Heart right ventricle (tissue), 16 donors: ENCODE data around the gene OGFOD3. TPM values are rescaled to one million over a fixed set of nuclear protein-coding genes. Genes with fewer than 3 reads are reported as not detected.
A peak's percentile ranks its signal among the peaks of the same experiment; 100 is the strongest.

Experiments
- ATAC-seq, 8 donors: fragments of 200-7000 bp; cut with Tn5 transposase; one replicate each; pipeline ENCODE4 v1.9.1; 2020; ENCODE audit warnings: mild to moderate bottlenecking in 8 of 8, moderate library complexity in 8 of 8, moderate number of reproducible peaks in 1 of 8
- DNase-seq, 2 donors: peaks; one replicate each; pipeline ENCODE4 v3.0.0-alpha.2; 2020
- H3K27ac ChIP-seq, 10 donors: fragments of 200-600 bp; sonication (generic) in 2 of 10; one replicate each; pipeline versions ENCODE4 v1.5.0 to v1.8.0; 2020 to 2022; ENCODE audit warnings: mild to moderate bottlenecking in 3 of 10
- H3K27me3 ChIP-seq, 7 donors: fragments of 200-600 bp; one replicate each; pipeline ENCODE4 v1.8.0; 2021 to 2022; ENCODE audit warnings: mild to moderate bottlenecking in 2 of 7
- H3K36me3 ChIP-seq, 9 donors: fragments of 200-600 bp; sonication (generic) in 1 of 9; one replicate each; pipeline versions ENCODE4 v1.5.0 to v1.8.0; 2020 to 2022; ENCODE audit warnings: mild to moderate bottlenecking in 2 of 9
- H3K4me1 ChIP-seq, 9 donors: fragments of 200-600 bp; sonication (generic) in 1 of 9; one replicate each; pipeline versions ENCODE4 v1.5.0 to v1.8.0; 2020 to 2022; ENCODE audit warnings: mild to moderate bottlenecking in 4 of 9
- H3K4me3 ChIP-seq, 10 donors: fragments of 200-600 bp; sonication (generic) in 2 of 10; one replicate each; pipeline versions ENCODE4 v1.5.0 to v1.8.0; 2020 to 2022; ENCODE audit warnings: mild to moderate bottlenecking in 7 of 10, moderate library complexity in 2 of 10
- H3K9me3 ChIP-seq, 11 donors: fragments of 200-600 bp in 10 of 11; sonication (generic) in 2 of 11; one replicate each; pipeline versions ENCODE4 v1.5.0 to v1.8.0; 2013 to 2022; ENCODE audit warnings: mild to moderate bottlenecking in 2 of 11, control low read depth in 1 of 11, moderate library complexity in 1 of 11
- WGBS, 2 donors: extraction: QIAGEN DNeasy Blood & Tissue Kit; methylation state at CpG; one replicate each; pipeline ENCODE4 v1.1.7; 2013; ENCODE audit warnings: inconsistent platforms in 1 of 2; 5-methylcytosine and 5-hydroxymethylcytosine counted together
- intact Hi-C, 10 donors: fragments of 100-400 bp; cut with DNase I; formaldehyde crosslinking; loops; one replicate each; pipeline versions ENCODE4 v1.11.1 to v1.14.2; 2022
- polyA plus RNA-seq, 2 donors: library from polyadenylated mRNA; stranded (reverse); fragments of 200-250 nt; gene quantifications; one replicate each; pipeline ENCODE4 v1.2.3, GENCODE V29; 2013
- total RNA-seq, 10 donors: library from RNA; stranded (reverse); fragmentation: NEBNext Ultra II Directional in 3 of 10; extraction: Animal tissue kit (Norgen Biotek cat#: 25700) in 3 of 10; gene quantifications; one replicate each; pipeline versions ENCODE4 v1.2.1 to v1.2.4, GENCODE V29; 2021 to 2023
- TF ChIP-seq, protein P1 (sequence below), 9 donors: fragments of 200-600 bp; sonication (generic) in 2 of 9; IDR thresholded peaks; one replicate each; pipeline versions ENCODE4 v1.5.0 to v1.8.0; 2021 to 2022; ENCODE audit warnings: antibody characterized with exemption in 9 of 9, mild to moderate bottlenecking in 5 of 9, moderate library complexity in 1 of 9
- donor health status: Arrhythmogenic right ventricular cardiomyopathy.
- donor health status: ischemic (EF 13 %, LVEDD 7.1; RV severe dilation, severe dysfunction).
- donor health status: healthy with polysubstance abuse.
- donor health status: DM: no; HTN: yes; CAD: no.
- donor health status: DM: no; HTN: no; CAD: no.
- donor health status: ischemic (EF 25% LVEDD 6.9; RV normal size, moderate dysfunction).
- donor health status: ischemic (EF 25% LVEDD 5.7; RV mildly dilated, moderate dysfunction).
- donor health status: healthy.
- donor health status: DM: yes; HTN: yes; CAD: no.
- donor health status: Ischemic cardiomyopathy.
- donor health status: ischemic (EF 35%, LVEDD 5.7; RV mildly dilated, moderate dysfunction).
- donor health status: nonischemic (EF 11% LVEDD 7.7; RV severe dilation, severe dysfunction).
- donor health status: DM: yes; HTN: yes; CAD: no.
- donor health status: PGD.
- donor health status: ischemic (EF 29% LVEDD 5.4; RV normal size, mild dysfunction).
- donor health status: nonischemic (EF 23%, LVEDD 6.1; RV moderate dilation, normal function).

OGFOD3 gene
- total and polyA plus RNA-seq, 12 donors, result 23.3 to 39.4 (median 30.8) TPM

DNA sequence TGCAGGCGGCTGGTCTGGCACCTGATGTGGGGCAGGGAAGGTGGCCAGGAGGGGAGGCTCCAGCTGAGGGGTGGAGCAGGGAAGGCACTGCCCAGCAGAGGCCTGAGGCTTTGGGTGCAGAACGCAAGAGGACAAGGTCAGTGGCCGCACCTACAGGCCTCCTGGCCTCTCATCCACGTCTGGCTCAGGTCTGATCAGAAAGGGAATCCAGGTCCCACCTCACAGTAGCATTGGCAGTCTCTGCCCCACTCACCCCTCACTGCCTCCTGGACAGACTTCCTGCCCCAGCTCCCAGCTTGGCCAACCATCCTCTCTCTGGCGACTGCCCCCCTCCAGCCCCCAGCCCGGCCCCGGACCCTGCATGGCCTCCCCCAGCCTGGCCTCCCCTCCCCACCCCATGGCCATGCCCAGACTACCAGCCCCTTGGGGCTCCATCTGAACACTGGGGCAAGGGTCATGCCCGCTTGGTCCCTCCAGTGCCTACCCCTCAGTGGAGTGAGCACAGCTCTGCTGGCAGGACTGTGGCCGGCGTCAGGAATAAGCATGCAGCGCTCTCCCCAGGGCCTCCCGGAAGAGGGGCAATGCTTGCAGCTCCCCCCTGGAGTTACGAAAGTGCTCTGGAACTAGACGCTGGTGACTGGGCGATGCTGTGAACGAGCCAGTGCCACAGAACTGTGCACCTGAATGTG is 42.2 kb downstream of the OGFOD3 start:
- H3K4me1 ChIP-seq, result peaks cover 0 to 17% (median 15%) of the 10 kb centered on the region in 9 donors
- DNase-seq, result no peak
- no peak overlapping the region for H3K4me3 ChIP-seq
- no peaks in the 10 kb centered on the region for H3K36me3 ChIP-seq
- H3K27me3 ChIP-seq, result peaks cover 13 to 87% (median 80%) of the 10 kb centered on the region in 7 donors
- no peaks in the 10 kb centered on the region for H3K9me3 ChIP-seq
- intact Hi-C loops, result no loop called here
- WGBS, 2 donors, result 78 to 84% methylated on average over 16 of the region's 16 CpGs
- TF ChIP-seq, protein P1, sequence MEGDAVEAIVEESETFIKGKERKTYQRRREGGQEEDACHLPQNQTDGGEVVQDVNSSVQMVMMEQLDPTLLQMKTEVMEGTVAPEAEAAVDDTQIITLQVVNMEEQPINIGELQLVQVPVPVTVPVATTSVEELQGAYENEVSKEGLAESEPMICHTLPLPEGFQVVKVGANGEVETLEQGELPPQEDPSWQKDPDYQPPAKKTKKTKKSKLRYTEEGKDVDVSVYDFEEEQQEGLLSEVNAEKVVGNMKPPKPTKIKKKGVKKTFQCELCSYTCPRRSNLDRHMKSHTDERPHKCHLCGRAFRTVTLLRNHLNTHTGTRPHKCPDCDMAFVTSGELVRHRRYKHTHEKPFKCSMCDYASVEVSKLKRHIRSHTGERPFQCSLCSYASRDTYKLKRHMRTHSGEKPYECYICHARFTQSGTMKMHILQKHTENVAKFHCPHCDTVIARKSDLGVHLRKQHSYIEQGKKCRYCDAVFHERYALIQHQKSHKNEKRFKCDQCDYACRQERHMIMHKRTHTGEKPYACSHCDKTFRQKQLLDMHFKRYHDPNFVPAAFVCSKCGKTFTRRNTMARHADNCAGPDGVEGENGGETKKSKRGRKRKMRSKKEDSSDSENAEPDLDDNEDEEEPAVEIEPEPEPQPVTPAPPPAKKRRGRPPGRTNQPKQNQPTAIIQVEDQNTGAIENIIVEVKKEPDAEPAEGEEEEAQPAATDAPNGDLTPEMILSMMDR (IDR thresholded peaks at IDR 0.05), result no peak
- H3K27ac ChIP-seq, result no peak overlapping the region
- peak in 1 of 8 donors; percentile 7 for ATAC-seq

- peaks cover 13 to 91% (median 86%) of the 10 kb centered on the region in 7 donors for H3K27me3 ChIP-seq
- H3K27ac ChIP-seq, result no peak overlapping the region
- DNase-seq, result no peak
- H3K9me3 ChIP-seq, result no peaks in the 10 kb centered on the region
- WGBS, 2 donors, result 51 to 52% methylated on average over 42 to 46 of the region's 46 CpGs
- peak in 1 of 8 donors; percentile 23 for ATAC-seq
- no peak overlapping the region for H3K4me3 ChIP-seq
- peaks cover 0 to 23% (median 22%) of the 10 kb centered on the region in 9 donors for H3K4me1 ChIP-seq
- no peaks in the 10 kb centered on the region for H3K36me3 ChIP-seq
- intact Hi-C loops, result no loop called here
- TF ChIP-seq, protein P1 (IDR thresholded peaks at IDR 0.05), result no peak
Measured at GRCh38 chr17:82375359-82376041, 42.9 kb downstream of the OGFOD3 start.

- intact Hi-C loops, result no loop called here
- Histone ChIP-seq H3K9me3 (no peaks in the 10 kb centered on the region), H3K36me3 (no peaks in the 10 kb centered on the region), H3K4me1 (peaks cover 0 to 29% (median 23%) of the 10 kb centered on the region in 9 donors), H3K27ac (no peak overlapping the region), H3K27me3 (peaks cover 13 to 93% (median 90%) of the 10 kb centered on the region in 7 donors), H3K4me3 (no peak overlapping the region)
- TF ChIP-seq, protein P1 (IDR thresholded peaks at IDR 0.05), result no peak
- ATAC-seq (no peak), DNase-seq (no peak)
- WGBS, 2 donors, result 35 to 36% methylated on average over 71 to 79 of the region's 79 CpGs
Measured at GRCh38 chr17:82374626-82375331, 43.6 kb downstream of the OGFOD3 start.
